Neural progenitor cell (in vitro differentiated cells): ENCODE data around the gene SH2B2. TPM values are rescaled to one million over a fixed set of nuclear protein-coding genes. Genes with fewer than 3 reads are reported as not detected.

Source experiments
- DNase-seq: peaks from one replicate; pipeline ENCODE4 v3.0.0-alpha.2; 2016; ENCODE audit warnings: low spot score
- H2AFZ ChIP-seq: fragments of 200-600 bp; sonication (generic); replicated peaks from 2 replicates; pipeline ENCODE4 v1.6.1; 2016; ENCODE audit warnings: antibody characterized with exemption
- H3F3A ChIP-seq: fragments of 200-600 bp; sonication (generic); 2 replicates; pipeline ENCODE4 v1.6.1; 2016; ENCODE audit warnings: antibody characterized with exemption, low read depth
- H3K27ac ChIP-seq: fragments of 200-600 bp; sonication (generic); 2 replicates; pipeline ENCODE4 v1.5.1; 2016; ENCODE audit warnings: mild to moderate bottlenecking
- H3K27me3 ChIP-seq: fragments of 200-600 bp; sonication (generic); 2 replicates; pipeline ENCODE4 v1.6.1; 2016; ENCODE audit warnings: mild to moderate bottlenecking, moderate library complexity
- H3K36me3 ChIP-seq: fragments of 200-600 bp; sonication (generic); 2 replicates; pipeline ENCODE4 v1.5.1; 2016
- H3K4me1 ChIP-seq: fragments of 200-600 bp; sonication (generic); 2 replicates; pipeline ENCODE4 v1.6.1; 2016; ENCODE audit warnings: mixed run types
- H3K4me2 ChIP-seq: fragments of 200-600 bp; sonication (generic); 2 replicates; pipeline ENCODE4 v1.6.1; 2016
- H3K4me3 ChIP-seq: fragments of 200-600 bp; sonication (generic); 2 replicates; pipeline ENCODE4 v1.5.1; 2016
- H3K79me2 ChIP-seq: fragments of 200-600 bp; sonication (generic); 2 replicates; pipeline ENCODE4 v1.6.1; 2016; ENCODE audit warnings: low read depth
- H3K9ac ChIP-seq: fragments of 200-600 bp; sonication (generic); 2 replicates; pipeline ENCODE4 v1.6.1; 2016
- H3K9me3 ChIP-seq: fragments of 200-600 bp; sonication (generic); 2 replicates; pipeline ENCODE4 v1.5.1; 2016; ENCODE audit warnings: low read depth
- H4K20me1 ChIP-seq: fragments of 200-600 bp; sonication (generic); 2 replicates; pipeline ENCODE4 v1.6.1; 2016; ENCODE audit warnings: low read depth
- H3K27ac Mint-ChIP-seq: 3 replicates; pipeline ENCODE4 v1.8.0; 2021; ENCODE audit warnings: mixed read lengths
- H3K27me3 Mint-ChIP-seq: 2 replicates; pipeline ENCODE4 v1.8.0; 2022; ENCODE audit warnings: low read depth, mild to moderate bottlenecking, inconsistent platforms, moderate library complexity, mixed read lengths; ENCODE audit not compliant: insufficient read depth
- H3K36me3 Mint-ChIP-seq: 3 replicates; pipeline ENCODE4 v1.8.0; 2021; ENCODE audit warnings: mixed read lengths
- H3K4me1 Mint-ChIP-seq: 3 replicates; pipeline ENCODE4 v1.8.0; 2021; ENCODE audit warnings: mixed read lengths
- H3K4me3 Mint-ChIP-seq: 3 replicates; pipeline ENCODE4 v1.8.0; 2021; ENCODE audit warnings: mild to moderate bottlenecking, moderate library complexity, mixed read lengths
- H3K9me3 Mint-ChIP-seq: 3 replicates; pipeline ENCODE4 v1.8.0; 2020; ENCODE audit warnings: mixed read lengths
- CTCF ChIP-seq: fragments of 200-600 bp; sonication (generic); IDR thresholded peaks from 2 replicates; pipeline ENCODE4 v1.5.1; 2017; ENCODE audit warnings: antibody characterized with exemption, mild to moderate bottlenecking
- EZH2 ChIP-seq: fragments of 200-600 bp; sonication (generic); IDR thresholded peaks from 2 replicates; pipeline ENCODE4 v1.6.1; 2017; ENCODE audit warnings: antibody characterized with exemption, mild to moderate bottlenecking, moderate library complexity
- EZH2phosphoT487 ChIP-seq: fragments of 200-600 bp; sonication (generic); IDR thresholded peaks from 2 replicates; pipeline ENCODE4 v1.6.1; 2017; ENCODE audit warnings: antibody characterized with exemption
- total RNA-seq: library from RNA; depleted of rRNA; stranded (reverse); fragments of >200 nt; gene quantifications from 2 replicates; pipeline ENCODE4 v1.2.3, GENCODE V29; 2015; ENCODE audit warnings: low replicate concordance

SH2B2 gene
- total RNA-seq, 1 donor from 2014 or later: 2.0 TPM

GRCh38 chr7:102266541-102266940 lies 20.1 kb upstream of the SH2B2 start:
- peaks cover 25% of the 10 kb centered on the region for H3K4me1 Mint-ChIP-seq
- Histone ChIP-seq H3K9me3 (no peaks in the 10 kb centered on the region), H4K20me1 (no peaks in the 10 kb centered on the region), H3K27ac (no peak overlapping the region), H3K36me3 (no peaks in the 10 kb centered on the region), H2AFZ (no peak overlapping the region), H3K4me2 (no peak overlapping the region), H3K4me1 (no peaks in the 10 kb centered on the region), H3K9ac (no peak overlapping the region), H3F3A (no peaks in the 10 kb centered on the region), H3K27me3 (no peaks in the 10 kb centered on the region), H3K79me2 (no peaks in the 10 kb centered on the region), H3K4me3 (no peak overlapping the region)
- TF ChIP-seq CTCF (no peak), EZH2phosphoT487 (no peak), EZH2 (no peak)
- no peaks in the 10 kb centered on the region for H3K36me3 Mint-ChIP-seq
- peaks cover 2% of the 10 kb centered on the region for H3K27me3 Mint-ChIP-seq
- no peaks in the 10 kb centered on the region for H3K9me3 Mint-ChIP-seq
- no peak for DNase-seq
- H3K4me3 Mint-ChIP-seq: no peak overlapping the region
- H3K27ac Mint-ChIP-seq: no peak overlapping the region

GRCh38 chr7:102268635-102269034 lies 18.0 kb upstream of the SH2B2 start:
- H3K36me3 ChIP-seq: no peaks in the 10 kb centered on the region
- Mint-ChIP-seq H3K9me3 (no peaks in the 10 kb centered on the region), H3K27ac (no peak overlapping the region), H3K36me3 (no peaks in the 10 kb centered on the region), H3K4me1 (peaks cover 24% of the 10 kb centered on the region), H3K4me3 (no peak overlapping the region), H3K27me3 (peaks cover 2% of the 10 kb centered on the region)
- no peak for DNase-seq
- no peaks in the 10 kb centered on the region for H3K4me1 ChIP-seq
- H3K9ac ChIP-seq: no peak overlapping the region
- no peaks in the 10 kb centered on the region for H3K9me3 ChIP-seq
- H3K27me3 ChIP-seq: no peaks in the 10 kb centered on the region
- H3K4me2 ChIP-seq: no peak overlapping the region
- no peaks in the 10 kb centered on the region for H3K79me2 ChIP-seq
- TF ChIP-seq CTCF (no peak), EZH2 (no peak), EZH2phosphoT487 (no peak)
- H3K4me3 ChIP-seq: no peak overlapping the region
- no peak overlapping the region for H2AFZ ChIP-seq
- H3F3A ChIP-seq: no peaks in the 10 kb centered on the region
- no peak overlapping the region for H3K27ac ChIP-seq
- H4K20me1 ChIP-seq: no peaks in the 10 kb centered on the region

- Histone ChIP-seq H3F3A (no peaks in the 10 kb centered on the region), H3K4me2 (no peak overlapping the region), H3K27me3 (no peaks in the 10 kb centered on the region), H4K20me1 (no peaks in the 10 kb centered on the region), H3K36me3 (no peaks in the 10 kb centered on the region), H3K4me1 (no peaks in the 10 kb centered on the region), H3K4me3 (no peak overlapping the region), H3K27ac (no peak overlapping the region), H2AFZ (no peak overlapping the region), H3K79me2 (no peaks in the 10 kb centered on the region), H3K9ac (no peak overlapping the region), H3K9me3 (no peaks in the 10 kb centered on the region)
- no peak for DNase-seq
- no peaks in the 10 kb centered on the region for H3K9me3 Mint-ChIP-seq
- no peaks in the 10 kb centered on the region for H3K36me3 Mint-ChIP-seq
- no peak overlapping the region for H3K27ac Mint-ChIP-seq
- peaks cover 16% of the 10 kb centered on the region for H3K4me1 Mint-ChIP-seq
- no peak overlapping the region for H3K4me3 Mint-ChIP-seq
- TF ChIP-seq CTCF (no peak), EZH2phosphoT487 (no peak), EZH2 (no peak)
- peaks cover 2% of the 10 kb centered on the region for H3K27me3 Mint-ChIP-seq
Measured at GRCh38 chr7:102270178-102270887, 16.3 kb upstream of the SH2B2 start.
